HG03520 (cell line): ENCODE results near the gene PDGFC.

Experiments used
- ATAC-seq: cut with Tn5 transposase; IDR thresholded peaks from one replicate; pipeline ENCODE4 v1.9.1; 2021; ENCODE audit warnings: mild to moderate bottlenecking, moderate library complexity; ENCODE audit not compliant: unreplicated experiment

Gene PDGFC

GRCh38 chr4:156837625-156838345, 133.8 kb downstream of the PDGFC start:
- no peak for ATAC-seq

- ATAC-seq = no peak
These were observed 138.7 kb downstream of the PDGFC start for GRCh38 chr4:156832886-156833285.

GRCh38 chr4:156830351-156830750, 141.2 kb downstream of the PDGFC start:
- no peak for ATAC-seq

- no peak for ATAC-seq
These were observed 142.3 kb downstream of the PDGFC start for GRCh38 chr4:156829201-156829873.

GRCh38 chr4:156827519-156827918, 144.1 kb downstream of the PDGFC start:
- ATAC-seq = no peak

GRCh38 chr4:156825074-156825473, 146.5 kb downstream of the PDGFC start:
- ATAC-seq = no peak

GRCh38 chr4:156824451-156825060, 147.0 kb downstream of the PDGFC start:
- no peak for ATAC-seq

- no peak for ATAC-seq
These were observed 150.7 kb downstream of the PDGFC start for GRCh38 chr4:156820931-156821330.

GRCh38 chr4:156816360-156816755, 155.2 kb downstream of the PDGFC start:
- no peak for ATAC-seq

GRCh38 chr4:156815717-156816359, 155.8 kb downstream of the PDGFC start:
- ATAC-seq = no peak

- no peak for ATAC-seq
These were observed 159.6 kb downstream of the PDGFC start for GRCh38 chr4:156811963-156812362.

GRCh38 chr4:156811286-156811685, 160.3 kb downstream of the PDGFC start:
- no peak for ATAC-seq

- ATAC-seq = no peak
These were observed 165.9 kb downstream of the PDGFC start for GRCh38 chr4:156805696-156806095.

GRCh38 chr4:156803056-156803455, 168.5 kb downstream of the PDGFC start:
- no peak for ATAC-seq

GRCh38 chr4:156800463-156800862, 171.1 kb downstream of the PDGFC start:
- no peak for ATAC-seq

GRCh38 chr4:156799121-156799589, 172.4 kb downstream of the PDGFC start:
- no peak for ATAC-seq

- no peak for ATAC-seq
These were observed 173.2 kb downstream of the PDGFC start for GRCh38 chr4:156798438-156798837.

- ATAC-seq = no peak
These were observed 174.4 kb downstream of the PDGFC start for GRCh38 chr4:156797206-156797605.

- ATAC-seq = no peak
These were observed 175.9 kb downstream of the PDGFC start for GRCh38 chr4:156795727-156796126.

GRCh38 chr4:156794863-156795262, 176.7 kb downstream of the PDGFC start:
- ATAC-seq = no peak

GRCh38 chr4:156792462-156793085, 179.0 kb downstream of the PDGFC start:
- ATAC-seq = no peak
